GM21717 (cell line): ENCODE results near the gene DIDO1.
"Not testable (repeated sequence)": the region's sequence is repeated elsewhere in the genome, so short reads cannot be mapped to it uniquely, and the experiment has no call there.

Experiments
- ATAC-seq: cut with Tn5 transposase; IDR thresholded peaks from one replicate; pipeline ENCODE4 v1.9.1; 2021; ENCODE audit warnings: mild to moderate bottlenecking, moderate library complexity; ENCODE audit not compliant: unreplicated experiment

Gene DIDO1

DNA sequence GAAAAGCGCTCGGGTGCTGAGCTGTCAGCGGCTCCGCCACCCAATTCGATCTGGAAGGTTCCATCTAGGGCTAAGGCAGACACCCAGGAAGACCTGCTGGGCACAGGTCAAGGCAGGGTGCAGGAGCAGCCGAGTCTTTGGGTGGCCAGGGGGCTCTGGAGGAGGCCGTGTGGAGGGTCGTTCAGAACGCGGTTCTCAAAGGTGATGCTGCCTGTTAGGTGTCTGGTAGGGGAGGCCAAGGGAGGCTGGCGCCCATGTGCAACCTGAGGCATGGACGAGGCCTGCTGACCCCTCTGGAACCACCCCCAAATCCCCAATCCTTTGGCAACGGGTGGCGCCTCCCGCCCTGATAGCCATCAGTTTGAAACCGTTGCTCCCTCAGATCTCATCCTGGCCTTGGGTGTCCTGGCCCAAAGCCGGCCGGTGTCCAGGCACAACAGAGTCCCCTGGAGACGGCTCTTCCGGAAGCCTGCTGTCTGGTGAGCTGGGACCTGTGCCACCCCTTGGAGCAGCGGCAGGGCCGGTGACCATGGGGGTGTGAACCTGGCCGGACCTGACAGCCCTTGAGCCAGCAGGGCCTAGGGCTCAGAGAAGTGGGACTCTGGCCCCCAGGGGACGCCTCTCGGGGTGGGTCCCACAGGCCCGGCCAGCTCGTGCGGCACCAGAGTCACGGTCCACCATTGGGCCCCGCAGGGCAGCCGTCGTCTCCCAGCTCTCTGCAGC lies 36.7 kb upstream of the DIDO1 start:
- ATAC-seq = no peak

DNA sequence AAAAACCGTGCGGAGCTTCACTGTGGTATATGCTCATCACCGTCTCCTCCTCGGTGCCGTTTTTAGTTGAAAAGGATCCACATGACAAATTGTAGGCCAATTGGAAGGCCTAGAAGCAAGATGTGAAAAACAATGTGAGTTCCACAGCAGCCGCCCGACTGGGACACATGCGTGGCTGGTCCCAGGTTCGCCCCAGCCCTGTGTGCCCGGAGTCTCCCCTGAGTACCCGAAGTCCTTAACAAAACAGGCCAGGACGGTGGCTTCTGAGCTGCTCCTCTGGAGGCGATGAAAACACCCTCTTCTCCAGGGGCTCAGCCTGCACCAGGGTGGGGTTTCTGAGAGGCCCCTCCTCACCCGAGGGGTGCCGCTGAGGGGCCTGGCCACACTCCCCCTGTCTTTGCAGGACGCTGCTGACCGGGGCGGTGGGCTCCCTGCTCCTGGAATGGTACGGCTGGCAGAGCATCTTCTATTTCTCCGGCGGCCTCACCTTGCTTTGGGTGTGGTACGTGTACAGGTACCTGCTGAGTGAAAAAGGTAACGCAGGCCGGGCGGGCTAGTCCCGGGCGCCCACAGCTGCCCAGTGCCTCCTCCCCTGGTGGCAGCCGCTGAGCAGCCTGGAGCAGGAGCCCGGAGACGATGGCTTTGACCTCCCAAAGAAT lies 36.0 kb upstream of the DIDO1 start:
- no peak for ATAC-seq

- no peak for ATAC-seq
These were observed 35.5 kb upstream of the DIDO1 start for GRCh38 chr20:62961799-62962198.

DNA sequence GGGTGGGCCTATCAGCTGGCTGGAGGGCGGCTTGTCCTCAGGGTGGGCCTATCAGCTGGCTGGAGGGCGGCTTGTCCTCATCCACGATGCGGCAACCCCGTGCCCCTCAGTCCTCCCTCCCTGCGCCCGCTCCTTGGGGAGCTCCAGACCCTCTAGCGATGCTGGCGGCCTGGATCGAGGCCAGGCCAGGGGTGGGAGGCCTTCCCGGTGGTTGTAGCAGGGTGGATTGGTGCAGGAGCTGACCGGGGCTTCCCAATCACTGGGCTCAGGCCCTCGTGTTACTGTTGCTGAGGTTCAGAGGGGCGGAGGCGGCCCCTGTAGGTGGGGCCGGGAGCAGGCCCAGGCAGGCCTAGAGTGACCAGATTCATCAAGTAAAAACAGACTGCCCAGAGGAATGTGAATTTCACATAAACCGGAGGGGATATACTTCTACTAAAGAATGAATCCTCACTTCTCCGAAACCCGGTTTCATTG lies 35.0 kb upstream of the DIDO1 start:
- ATAC-seq = no peak

DNA sequence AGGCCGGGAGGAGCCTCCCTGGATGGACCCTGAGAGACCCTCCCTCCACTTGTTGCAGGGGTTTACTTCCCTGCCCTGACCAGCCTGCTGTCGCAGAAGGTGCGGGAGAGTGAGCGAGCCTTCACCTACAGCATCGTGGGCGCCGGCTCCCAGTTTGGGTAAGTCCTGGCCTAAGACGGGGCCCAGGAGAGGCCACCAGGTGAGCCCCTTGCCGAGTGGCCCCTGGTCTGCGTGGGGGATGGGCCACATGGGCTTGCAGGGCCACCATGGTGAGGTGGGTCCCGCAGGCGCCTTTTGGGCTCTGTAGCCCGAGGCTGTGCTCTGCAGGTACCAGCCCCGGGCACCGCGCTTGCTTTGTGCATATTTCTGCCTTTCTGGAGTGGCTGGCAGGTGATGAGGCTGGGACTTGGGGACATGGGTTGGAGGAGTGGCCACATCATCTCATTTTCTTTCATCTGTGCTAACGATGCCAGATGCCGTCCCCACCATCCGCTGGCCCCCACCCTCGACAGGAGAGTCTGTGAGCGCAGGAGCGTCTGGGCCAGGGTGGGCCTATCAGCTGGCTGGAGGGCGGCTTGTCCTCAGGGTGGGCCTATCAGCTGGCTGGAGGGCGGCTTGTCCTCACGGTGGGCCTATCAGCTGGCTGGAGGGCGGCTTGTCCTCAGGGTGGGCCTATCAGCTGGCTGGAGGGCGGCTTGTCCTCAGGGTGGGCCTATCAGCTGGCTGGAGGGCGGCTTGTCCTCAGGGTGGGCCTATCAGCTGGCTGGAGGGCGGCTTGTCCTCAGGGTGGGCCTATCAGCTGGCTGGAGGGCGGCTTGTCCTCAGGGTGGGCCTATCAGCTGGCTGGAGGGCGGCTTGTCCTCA lies 34.4 kb upstream of the DIDO1 start:
- ATAC-seq = not testable (repeated sequence)

DNA sequence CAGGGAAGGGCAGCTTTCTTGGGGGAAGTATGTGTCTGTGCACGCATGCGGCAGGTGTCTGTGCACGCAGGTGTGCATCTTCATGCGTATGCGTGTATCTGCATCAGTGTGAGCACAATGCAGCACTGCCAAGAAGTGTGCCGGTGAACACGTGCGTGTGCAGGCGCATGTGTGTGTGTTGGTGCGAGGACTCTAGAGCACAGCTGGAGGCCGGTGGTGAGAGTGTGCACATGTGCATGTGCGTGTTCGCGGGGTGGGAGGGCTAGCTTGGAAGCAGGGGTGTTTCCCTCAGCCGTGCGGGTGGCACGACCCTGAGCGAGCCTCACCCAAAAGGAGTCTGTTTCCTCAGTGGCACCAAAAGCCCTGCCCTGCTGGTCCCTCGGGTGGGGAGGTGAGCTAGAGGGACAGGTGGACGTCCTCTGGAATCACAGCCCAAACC lies 33.7 kb upstream of the DIDO1 start:
- ATAC-seq = no peak

DNA sequence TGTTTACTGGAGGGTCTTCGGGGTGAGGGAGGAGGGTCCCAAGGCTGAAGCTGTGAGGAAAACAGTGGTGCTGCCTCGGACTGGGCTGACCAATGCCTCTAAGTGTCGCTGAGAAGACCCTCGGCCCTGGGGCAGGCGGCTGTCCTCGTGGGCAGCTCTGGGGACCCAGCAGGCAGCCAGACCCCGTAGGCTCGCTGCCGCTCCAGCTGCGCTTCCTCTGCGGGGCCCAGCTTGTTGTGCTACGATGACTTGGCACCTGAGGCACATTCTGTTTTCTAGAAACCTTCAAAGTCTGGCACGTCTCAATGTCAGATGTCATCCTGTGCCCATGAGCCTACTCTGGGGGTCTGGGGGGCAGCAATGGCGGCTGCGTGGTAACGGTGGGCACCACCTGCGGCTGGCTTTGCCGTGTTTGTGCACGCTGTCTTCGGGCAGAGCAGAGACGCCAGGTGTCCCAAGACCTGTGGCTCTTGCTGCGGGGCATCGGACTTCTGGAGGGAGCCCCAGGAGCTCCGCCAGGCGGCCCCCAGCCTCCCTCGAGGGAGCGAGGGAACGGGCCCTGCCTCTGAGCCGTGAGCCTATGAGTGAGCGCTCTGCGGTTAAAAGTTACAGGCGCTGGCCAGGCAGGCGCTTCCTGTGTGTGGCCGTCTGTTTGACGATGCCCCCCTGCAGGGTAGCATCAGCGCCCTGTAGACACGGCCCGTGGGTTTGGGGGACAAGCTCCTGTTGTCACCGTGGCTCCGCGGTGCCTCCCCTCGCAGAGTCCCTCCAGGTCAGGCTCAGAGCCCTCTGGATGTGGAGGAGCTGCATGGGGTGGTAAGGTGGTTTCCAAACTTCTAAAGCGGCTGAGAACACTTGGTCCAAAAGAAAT lies 33.0 kb upstream of the DIDO1 start:
- no peak for ATAC-seq

- ATAC-seq = no peak
These were observed 32.2 kb upstream of the DIDO1 start for GRCh38 chr20:62958388-62959100.

- ATAC-seq = no peak
These were observed 31.1 kb upstream of the DIDO1 start for GRCh38 chr20:62957136-62958117.

- ATAC-seq = no peak
These were observed 30.3 kb upstream of the DIDO1 start for GRCh38 chr20:62956387-62957135.

GRCh38 chr20:62955519-62956386 lies 29.4 kb upstream of the DIDO1 start:
- no peak for ATAC-seq

GRCh38 chr20:62953839-62954703 lies 27.8 kb upstream of the DIDO1 start:
- ATAC-seq = peak; percentile 59

DNA sequence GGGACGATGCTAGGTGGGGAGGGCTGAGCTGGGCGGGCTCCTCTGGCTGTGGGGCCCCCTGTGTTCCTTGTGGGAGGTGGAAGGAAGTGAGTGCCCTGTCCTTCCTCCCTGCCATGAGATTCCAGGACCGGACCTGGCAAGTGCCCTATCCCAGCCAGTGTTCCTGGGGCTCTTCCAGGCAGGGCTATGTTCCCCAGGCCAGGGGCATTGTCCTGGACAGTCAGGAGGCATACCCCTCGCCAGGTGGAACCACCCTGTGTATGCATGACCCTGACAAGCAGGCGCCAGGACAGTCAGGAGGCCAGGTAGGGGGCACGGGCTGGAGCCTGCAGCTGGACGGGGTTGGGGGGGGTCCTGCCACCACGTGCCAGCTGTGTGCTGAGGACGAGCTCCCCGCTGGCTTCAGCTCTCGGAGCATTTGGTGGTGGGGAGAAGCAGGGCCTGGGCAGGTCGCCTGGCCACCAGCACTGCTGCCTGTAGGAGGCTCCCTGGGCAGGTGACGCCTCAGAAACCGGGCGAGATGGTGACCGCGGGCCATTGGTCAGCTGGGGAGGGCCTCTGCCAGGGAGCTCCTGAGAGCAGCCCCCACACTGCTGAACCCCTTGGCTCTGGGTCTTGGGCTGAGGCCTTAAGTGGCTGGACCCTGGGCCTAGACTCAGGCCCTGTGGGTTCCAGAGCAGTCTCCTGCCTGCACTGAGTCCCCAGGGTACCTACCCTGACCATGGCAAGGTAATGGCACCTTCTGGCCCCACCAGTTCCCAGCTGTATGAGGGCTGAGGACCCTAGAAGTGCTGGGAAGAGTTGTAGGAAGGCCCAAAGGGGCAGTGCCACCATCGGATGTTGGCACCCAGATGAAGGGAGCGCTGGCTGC lies 26.9 kb upstream of the DIDO1 start:
- ATAC-seq = peak; percentile 6

- peak; percentile 53 for ATAC-seq
These were observed 26.2 kb upstream of the DIDO1 start, which contains the start of gene SLC17A9 for GRCh38 chr20:62952373-62952967. SLC17A9 (plus strand) TSS chr20:62952709; CDS start chr20:62952831, 122 bp downstream.
